ENCODE measurements around the gene CCDC169. TPM values are rescaled to one million over a fixed set of nuclear protein-coding genes. Genes with fewer than 3 reads are reported as not detected.

The CCDC169 gene
- total RNA-seq, 1 donor from 2014 or later = 3.2 TPM

DNA sequence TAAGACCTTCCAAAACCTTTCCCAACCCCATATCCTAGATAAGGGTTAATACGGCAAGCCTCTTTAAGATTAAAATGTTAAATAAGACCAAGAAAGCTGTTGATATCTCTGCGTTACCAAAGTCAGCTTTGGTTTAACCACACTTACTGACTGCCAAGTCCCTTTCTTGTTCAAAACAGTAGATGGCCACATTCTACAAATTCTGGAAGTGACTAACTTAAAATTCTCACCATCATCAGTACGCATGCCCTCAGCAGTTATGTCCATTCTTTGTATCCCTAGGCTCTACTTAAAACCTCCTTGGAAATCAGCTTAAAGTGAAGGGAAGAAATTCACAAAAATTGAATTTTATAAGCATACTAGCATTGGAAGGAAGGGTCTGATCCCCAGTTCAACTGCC lies 106.8 kb downstream of the CCDC169 start:
- H3K36me3 Mint-ChIP-seq = no peaks in the 10 kb centered on the region
- H3K9me3 Mint-ChIP-seq = no peaks in the 10 kb centered on the region
- no peak overlapping the region for H3K4me3 Mint-ChIP-seq
- TF ChIP-seq CTCF (conservative IDR thresholded peaks at IDR 0.05) = no peak
- peaks cover 5% of the 10 kb centered on the region for H3K4me1 Mint-ChIP-seq (ENCODE audit: unreplicated experiment)
- H3K27ac Mint-ChIP-seq = no peak overlapping the region
- no peak for DNase-seq (ENCODE audit: extremely low spot score, unreplicated experiment)
- H3K27me3 Mint-ChIP-seq = peaks cover 13% of the 10 kb centered on the region

GRCh38 chr13:36188441-36188840 lies 109.2 kb downstream of the CCDC169 start:
- H3K4me1 Mint-ChIP-seq (ENCODE audit: unreplicated experiment) = peaks cover 5% of the 10 kb centered on the region
- H3K4me3 Mint-ChIP-seq = no peak overlapping the region
- no peak for DNase-seq (ENCODE audit: extremely low spot score, unreplicated experiment)
- H3K27ac Mint-ChIP-seq = no peak overlapping the region
- H3K36me3 Mint-ChIP-seq = no peaks in the 10 kb centered on the region
- no peak for TF ChIP-seq CTCF (conservative IDR thresholded peaks at IDR 0.05)
- peaks cover 13% of the 10 kb centered on the region for H3K27me3 Mint-ChIP-seq
- no peaks in the 10 kb centered on the region for H3K9me3 Mint-ChIP-seq

DNA sequence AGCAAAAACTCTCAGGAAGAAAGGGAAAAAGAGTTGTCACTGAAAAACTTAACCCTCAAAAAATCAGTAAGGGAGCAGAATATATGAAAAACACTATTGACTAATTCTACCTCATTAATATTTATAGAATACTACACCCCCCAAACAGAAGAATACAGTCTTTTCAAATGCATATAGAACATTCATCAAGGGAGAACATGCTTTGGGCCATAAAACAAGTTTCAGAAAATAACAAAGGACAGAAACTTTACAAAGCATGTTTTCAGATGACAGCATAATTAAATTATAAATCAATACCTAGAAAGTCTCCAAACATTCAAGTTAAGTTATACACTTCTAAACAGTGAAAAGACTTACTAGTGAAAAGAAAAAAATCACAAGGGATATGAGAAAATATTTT lies 113.7 kb downstream of the CCDC169 start:
- H3K9me3 Mint-ChIP-seq = no peaks in the 10 kb centered on the region
- peaks cover 4% of the 10 kb centered on the region for H3K27me3 Mint-ChIP-seq
- no peaks in the 10 kb centered on the region for H3K36me3 Mint-ChIP-seq
- no peaks in the 10 kb centered on the region for H3K4me1 Mint-ChIP-seq (ENCODE audit: unreplicated experiment)
- no peak for DNase-seq (ENCODE audit: extremely low spot score, unreplicated experiment)
- H3K27ac Mint-ChIP-seq = no peak overlapping the region
- no peak for TF ChIP-seq CTCF (conservative IDR thresholded peaks at IDR 0.05)
- H3K4me3 Mint-ChIP-seq = no peak overlapping the region

Other genes starting within 250 kb of the CCDC169 start
- gene DCLK1, start 166.4 kb downstream of the CCDC169 start, total RNA-seq (ENCODE audit: low replicate concordance) = 11.4 and 47.1 TPM in 2 replicates
- gene SOHLH2, start 83.3 kb downstream of the CCDC169 start, total RNA-seq (ENCODE audit: low replicate concordance) = 0.77 TPM in 1 of 2 replicates, not detected in the other
- 45.9 and 67.6 TPM in 2 replicates for gene SPART, start 48.6 kb upstream of the CCDC169 start, total RNA-seq (ENCODE audit: low replicate concordance)
- 3.5 and 3.7 TPM in 2 replicates for gene CCNA1, start 134.7 kb upstream of the CCDC169 start, total RNA-seq (ENCODE audit: low replicate concordance)

All from type B pancreatic cell (in vitro differentiated cells).